DND-41 (cell line): ENCODE data around the gene SPPL3.

Experiments used
- CTCF ChIP-seq: IDR thresholded peaks from 2 replicates; pipeline ENCODE4 v1.5.1; 2012; ENCODE audit warnings: borderline replicate concordance, low read length, moderate library complexity, mild to moderate bottlenecking; ENCODE audit not compliant: poor library complexity, severe bottlenecking; ENCODE audit errors: extremely low read depth
- EZH2 ChIP-seq: IDR thresholded peaks from 3 replicates; pipeline ENCODE4 v1.6.1; 2012; ENCODE audit warnings: borderline replicate concordance, low read depth, mild to moderate bottlenecking, moderate library complexity, low read length, inconsistent platforms; ENCODE audit not compliant: severe bottlenecking

GRCh38 chr12:120843472-120843871 lies 60.7 kb downstream of the SPPL3 start:
- no peak for TF ChIP-seq CTCF
- TF ChIP-seq EZH2 = no peak
